HFF-Myc (cell line): ENCODE data around the gene TBC1D5.

ENCODE experiments used
- DNase-seq: peaks from one replicate; pipeline ENCODE4 v3.0.0-alpha.2; 2011; ENCODE audit warnings: low read depth; ENCODE audit errors: extremely low read depth
- H3K4me3 ChIP-seq: replicated peaks from 2 replicates; pipeline ENCODE4 v1.5.1; 2011; ENCODE audit warnings: low read depth, mild to moderate bottlenecking, control low read depth, low read length
- TF ChIP-seq, protein P1 (sequence below): IDR thresholded peaks from 2 replicates; pipeline ENCODE4 v1.5.1; 2012; ENCODE audit warnings: mild to moderate bottlenecking, low read depth, low read length, control low read depth; ENCODE audit errors: missing control alignments

Gene TBC1D5

DNA sequence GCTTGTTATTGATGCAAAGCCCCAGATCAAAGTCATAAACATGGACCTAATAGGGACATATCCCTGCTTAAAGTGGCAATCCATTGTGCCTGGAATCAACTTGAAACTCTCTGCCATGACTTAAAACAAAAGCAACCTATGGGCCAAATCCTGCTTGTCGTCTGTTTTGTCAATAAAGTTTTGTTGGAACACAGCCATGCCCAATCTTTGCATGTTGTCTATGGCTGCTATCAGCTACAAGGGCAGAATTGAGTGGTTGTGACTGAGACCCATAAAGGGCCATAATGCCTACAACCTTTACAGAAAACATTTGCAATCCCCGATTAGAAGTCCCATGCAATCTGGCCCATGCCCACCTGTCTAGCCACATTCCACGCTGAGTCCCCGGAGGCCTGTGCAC is 622.3 kb downstream of the TBC1D5 start:
- DNase-seq = no peak
- no peak overlapping the region for H3K4me3 ChIP-seq
- TF ChIP-seq, protein P1, sequence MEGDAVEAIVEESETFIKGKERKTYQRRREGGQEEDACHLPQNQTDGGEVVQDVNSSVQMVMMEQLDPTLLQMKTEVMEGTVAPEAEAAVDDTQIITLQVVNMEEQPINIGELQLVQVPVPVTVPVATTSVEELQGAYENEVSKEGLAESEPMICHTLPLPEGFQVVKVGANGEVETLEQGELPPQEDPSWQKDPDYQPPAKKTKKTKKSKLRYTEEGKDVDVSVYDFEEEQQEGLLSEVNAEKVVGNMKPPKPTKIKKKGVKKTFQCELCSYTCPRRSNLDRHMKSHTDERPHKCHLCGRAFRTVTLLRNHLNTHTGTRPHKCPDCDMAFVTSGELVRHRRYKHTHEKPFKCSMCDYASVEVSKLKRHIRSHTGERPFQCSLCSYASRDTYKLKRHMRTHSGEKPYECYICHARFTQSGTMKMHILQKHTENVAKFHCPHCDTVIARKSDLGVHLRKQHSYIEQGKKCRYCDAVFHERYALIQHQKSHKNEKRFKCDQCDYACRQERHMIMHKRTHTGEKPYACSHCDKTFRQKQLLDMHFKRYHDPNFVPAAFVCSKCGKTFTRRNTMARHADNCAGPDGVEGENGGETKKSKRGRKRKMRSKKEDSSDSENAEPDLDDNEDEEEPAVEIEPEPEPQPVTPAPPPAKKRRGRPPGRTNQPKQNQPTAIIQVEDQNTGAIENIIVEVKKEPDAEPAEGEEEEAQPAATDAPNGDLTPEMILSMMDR = no peak

DNA sequence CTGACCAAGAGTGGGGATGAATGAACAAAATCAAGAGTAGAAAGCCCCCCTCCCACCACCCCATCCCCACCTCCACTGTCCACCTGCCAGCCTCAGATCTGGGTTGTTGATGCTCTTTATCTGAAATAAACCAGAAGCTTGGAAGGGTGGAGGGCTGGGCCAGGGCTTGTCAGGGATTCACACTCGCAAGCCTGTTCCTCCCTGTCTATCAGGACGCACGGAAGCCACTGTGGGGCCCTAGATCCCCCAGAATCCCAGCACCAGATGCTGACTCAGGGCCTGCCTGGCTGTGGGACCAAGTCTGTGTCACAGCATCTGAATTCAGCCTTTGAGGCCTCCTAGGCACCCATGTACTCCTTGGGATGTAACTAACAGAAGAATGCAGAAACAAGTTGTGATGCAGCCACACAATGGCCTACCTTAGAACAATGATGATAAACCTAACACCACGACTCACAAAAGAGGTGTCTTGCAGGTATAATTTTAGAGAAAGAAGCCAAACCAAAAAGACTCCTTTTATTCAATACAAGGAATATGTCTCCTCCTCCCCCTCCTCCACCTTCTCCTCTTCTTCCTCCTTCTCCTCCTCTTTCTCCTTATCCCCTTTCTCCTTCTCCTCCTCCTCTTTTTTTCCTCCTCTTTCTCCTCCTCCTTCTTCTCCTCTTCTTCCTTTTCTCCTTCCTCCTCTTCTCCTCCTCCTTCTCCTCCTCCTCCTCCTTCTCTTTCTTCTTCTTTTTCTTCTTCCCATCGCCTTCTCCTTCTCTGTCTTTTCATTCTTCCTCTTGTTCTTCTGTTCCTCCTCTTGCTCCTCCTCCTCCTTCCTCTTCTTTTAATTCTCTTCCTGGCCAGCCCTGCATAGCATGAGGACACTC is 623.0 kb downstream of the TBC1D5 start:
- DNase-seq = no peak
- TF ChIP-seq, protein P1 = no peak
- no peak overlapping the region for H3K4me3 ChIP-seq

DNA sequence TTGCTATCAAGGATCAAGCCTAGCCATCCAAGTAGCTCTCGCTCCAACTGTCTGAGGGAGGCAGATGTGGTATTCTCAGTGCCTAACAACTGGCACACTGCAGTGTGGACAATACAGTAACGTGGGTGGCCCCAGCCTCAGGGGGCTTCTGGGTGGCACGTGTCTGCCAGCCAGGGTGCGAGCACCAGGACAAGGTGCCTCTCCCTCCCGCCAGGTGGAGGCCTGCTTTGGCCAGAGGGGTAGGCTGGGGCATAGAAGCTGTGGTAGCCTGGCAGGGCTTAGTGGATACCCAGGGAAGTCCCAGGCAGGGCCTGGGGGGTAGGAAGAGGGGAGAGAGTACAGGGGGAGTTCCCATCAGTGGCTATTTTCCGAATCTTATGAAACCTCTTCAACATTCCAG is 623.7 kb downstream of the TBC1D5 start:
- TF ChIP-seq, protein P1 = no peak
- no peak for DNase-seq
- no peak overlapping the region for H3K4me3 ChIP-seq

DNA sequence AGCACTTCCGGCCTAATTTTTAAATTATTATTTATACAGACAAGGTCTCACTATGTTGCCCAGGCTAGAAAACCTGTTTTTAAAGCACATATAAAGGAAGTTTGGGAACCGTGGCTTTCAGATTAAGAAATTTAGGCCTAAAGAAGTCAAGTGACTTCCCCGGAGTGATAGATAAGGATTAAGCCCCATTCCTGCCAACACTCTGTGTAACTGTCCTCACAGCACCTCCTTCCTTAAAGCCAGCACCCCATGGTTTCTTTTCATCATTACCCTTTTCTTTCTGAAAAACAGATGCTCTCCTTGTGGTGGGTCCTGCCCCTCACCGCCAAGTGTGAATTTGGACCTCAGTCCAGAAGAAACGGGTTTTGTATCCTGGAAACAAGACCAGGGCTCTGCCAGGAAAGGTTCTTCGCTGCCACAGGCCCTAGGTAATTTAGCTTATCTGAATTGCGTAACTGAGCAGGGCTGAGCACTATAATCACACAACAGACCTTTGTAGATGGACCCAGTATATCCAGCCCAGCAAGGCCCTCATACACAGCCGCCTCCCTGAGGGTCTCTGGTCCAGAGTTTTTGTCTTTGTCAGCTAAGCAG is 626.3 kb downstream of the TBC1D5 start:
- DNase-seq = no peak
- TF ChIP-seq, protein P1 = no peak
- H3K4me3 ChIP-seq = no peak overlapping the region

DNA sequence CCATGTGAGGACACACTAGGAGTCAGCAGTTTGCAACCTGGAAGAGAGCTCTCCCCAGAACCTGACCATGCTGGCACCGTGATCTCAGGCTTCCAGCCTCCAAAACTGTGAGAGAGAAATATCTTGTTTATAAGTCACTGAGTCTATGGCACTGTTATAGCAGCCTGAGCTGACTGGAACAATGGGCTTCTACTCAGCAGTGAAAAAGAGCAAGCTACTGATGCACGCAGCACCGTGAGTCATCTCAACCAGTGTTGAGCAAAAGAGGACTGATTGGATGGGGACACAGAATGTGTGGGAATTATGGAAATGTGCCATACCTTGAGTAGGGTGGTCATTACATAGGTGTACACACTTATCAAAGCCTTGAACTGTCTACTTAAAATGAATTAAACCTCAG is 627.2 kb downstream of the TBC1D5 start:
- TF ChIP-seq, protein P1 = no peak
- no peak for DNase-seq
- H3K4me3 ChIP-seq = no peak overlapping the region

DNA sequence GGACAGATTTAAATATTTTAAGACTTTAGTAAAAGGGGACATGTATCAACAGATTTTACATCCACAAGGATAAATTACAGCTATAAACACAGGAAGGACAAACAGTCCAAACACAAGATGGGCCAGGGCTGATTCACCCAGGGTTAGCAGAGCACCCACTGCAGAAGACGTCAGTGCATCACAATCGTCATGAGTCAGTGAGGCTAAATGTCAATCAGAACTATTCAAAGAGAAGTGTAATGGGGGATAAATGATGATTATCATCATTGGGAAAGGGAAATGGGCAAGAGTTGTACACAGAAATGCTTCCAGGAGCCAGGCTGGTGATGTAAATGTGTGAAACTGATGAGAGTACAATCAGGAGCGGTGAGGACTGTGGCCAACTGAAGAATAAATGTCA is 630.8 kb downstream of the TBC1D5 start:
- TF ChIP-seq, protein P1 = no peak
- H3K4me3 ChIP-seq = no peak overlapping the region
- no peak for DNase-seq
